H1 (cell line): ENCODE measurements around the gene ABCG1. TPM values are rescaled to one million over a fixed set of nuclear protein-coding genes. Genes with fewer than 3 reads are reported as not detected.

Experiments used
- CTCF ChIA-PET: fragments of 300-600 bp; sonication (Branson Sonifier 250); formaldehyde crosslinking; loops from one replicate; lab custom pipeline; 2021; ENCODE audit not compliant: partially characterized antibody; lab: Charles Lee
- POLR2A ChIA-PET: fragments of 300-600 bp; sonication (Branson Sonifier 250); formaldehyde crosslinking; loops from one replicate; lab custom pipeline; 2021; ENCODE audit warnings: inconsistent platforms; ENCODE audit not compliant: partially characterized antibody; lab: Charles Lee
- DNase-seq, 2 experiments: peaks; one replicate each; pipeline versions ENCODE4 v3.0.0 to v3.0.0-alpha.2; 2010 to 2022; ENCODE audit warnings: low spot score in 2 of 2, low read depth in 1 of 2, mixed read lengths in 1 of 2
- FAIRE-seq: peaks from 2 replicates; lab custom pipeline; 2011; peaks lifted over from hg19 to GRCh38; lab: Jason Lieb, UNC
- H2AFZ ChIP-seq: 2 replicates; pipeline ENCODE4 v1.8.1; 2012; ENCODE audit warnings: low read length, inconsistent platforms
- H2AK5ac ChIP-seq: 2 replicates; pipeline ENCODE4 v1.6.1; 2013; ENCODE audit warnings: low read depth, low read length
- H2BK120ac ChIP-seq: replicated peaks from 2 replicates; pipeline ENCODE3; 2013; ENCODE audit warnings: low read depth, low read length, inconsistent platforms
- H2BK12ac ChIP-seq: 2 replicates; pipeline ENCODE4 v1.6.1; 2013; ENCODE audit warnings: low read depth, low read length
- H2BK15ac ChIP-seq: 2 replicates; pipeline ENCODE4 v1.6.1; 2013; ENCODE audit warnings: low read length
- H2BK20ac ChIP-seq: 2 replicates; pipeline ENCODE4 v1.6.1; 2013; ENCODE audit warnings: low read length
- H2BK5ac ChIP-seq: 2 replicates; pipeline ENCODE4 v1.6.1; 2013; ENCODE audit warnings: low read depth, low read length
- H3K14ac ChIP-seq: 2 replicates; pipeline ENCODE4 v1.6.1; 2013; ENCODE audit warnings: inconsistent platforms; ENCODE audit not compliant: insufficient read length
- H3K18ac ChIP-seq: 2 replicates; pipeline ENCODE4 v1.6.1; 2013; ENCODE audit warnings: low read length; ENCODE audit errors: extremely low read depth
- H3K23ac ChIP-seq: 2 replicates; pipeline ENCODE4 v1.6.1; 2013; ENCODE audit warnings: inconsistent platforms; ENCODE audit not compliant: insufficient read length
- H3K23me2 ChIP-seq: 2 replicates; pipeline ENCODE4 v1.6.1; 2013; ENCODE audit warnings: low read depth, low read length
- H3K27ac ChIP-seq: 2 replicates; pipeline ENCODE4 v1.6.1; 2011; ENCODE audit warnings: low read depth, low read length, inconsistent platforms
- H3K27me3 ChIP-seq, 4 experiments: replicated peaks in 1 of 4; 1 replicate in 1 of 4; 2 replicates in 3 of 4; pipeline versions ENCODE4 v1.6.1 to v1.8.1; 2011 to 2013; ENCODE audit warnings: low read length in 3 of 4, mild to moderate bottlenecking in 3 of 4, inconsistent platforms in 2 of 4, mixed read lengths in 2 of 4, moderate library complexity in 1 of 4; ENCODE audit not compliant: control insufficient read depth in 3 of 4, insufficient read depth in 3 of 4; ENCODE audit errors: extremely low read depth in 1 of 4
- H3K36me3 ChIP-seq, 4 experiments: 2 replicates each; pipeline versions ENCODE4 v1.6.1 to v1.8.1; 2011 to 2013; ENCODE audit warnings: mild to moderate bottlenecking in 4 of 4, low read length in 3 of 4, moderate library complexity in 2 of 4, control low read depth in 1 of 4, inconsistent platforms in 1 of 4; ENCODE audit not compliant: insufficient read depth in 4 of 4, control insufficient read depth in 2 of 4
- H3K4ac ChIP-seq: replicated peaks from 2 replicates; pipeline ENCODE3; 2013; ENCODE audit warnings: low read length, low read depth, mixed read lengths, inconsistent platforms; ENCODE audit not compliant: insufficient read length
- H3K4me1 ChIP-seq, 4 experiments: replicated peaks in 1 of 4; 1 replicate in 1 of 4; 2 replicates in 3 of 4; pipeline versions ENCODE4 v1.6.1 to v1.8.1; 2011 to 2013; ENCODE audit warnings: low read length in 3 of 4, inconsistent platforms in 2 of 4, mixed read lengths in 1 of 4; ENCODE audit not compliant: insufficient read depth in 4 of 4, control insufficient read depth in 3 of 4
- H3K4me2 ChIP-seq, 2 experiments: 2 replicates each; pipeline versions ENCODE4 v1.6.1 to v1.8.1; 2011 to 2013; ENCODE audit warnings: low read depth in 2 of 2, low read length in 2 of 2, control low read depth in 1 of 2, inconsistent platforms in 1 of 2, mild to moderate bottlenecking in 1 of 2; ENCODE audit not compliant: insufficient read depth in 1 of 2
- H3K4me3 ChIP-seq, 4 experiments: fragments of 200-600, 300-600 bp in 1 of 4; sonication (generic), shearing (Covaris generic), sonication (Bioruptor Twin) in 1 of 4; 2 replicates each; pipeline versions ENCODE4 v1.5.1 to v1.8.1; 2011 to 2016; ENCODE audit warnings: low read length in 4 of 4, low read depth in 3 of 4, control low read depth in 2 of 4, inconsistent platforms in 2 of 4, mild to moderate bottlenecking in 2 of 4, mixed read lengths in 1 of 4, moderate library complexity in 1 of 4; ENCODE audit not compliant: insufficient read depth in 2 of 4; ENCODE audit errors: extremely low read depth in 1 of 4
- H3K56ac ChIP-seq: replicated peaks from 2 replicates; pipeline ENCODE3; 2013; ENCODE audit warnings: low read depth, mild to moderate bottlenecking, mixed read lengths, low read length, inconsistent platforms; ENCODE audit not compliant: insufficient read length
- H3K79me1 ChIP-seq: 2 replicates; pipeline ENCODE4 v1.6.1; 2013; ENCODE audit warnings: low read depth, low read length, control low read depth
- H3K79me2 ChIP-seq, 2 experiments: 2 replicates each; pipeline versions ENCODE4 v1.6.1 to v1.8.1; 2012 to 2013; ENCODE audit warnings: low read length in 2 of 2, mild to moderate bottlenecking in 2 of 2, inconsistent platforms in 1 of 2; ENCODE audit not compliant: insufficient read depth in 2 of 2, control insufficient read depth in 1 of 2
- H3K9ac ChIP-seq, 4 experiments: replicated peaks in 1 of 4; 1 replicate in 1 of 4; 2 replicates in 3 of 4; pipeline versions ENCODE4 v1.6.1 to v1.8.1; 2011 to 2013; ENCODE audit warnings: low read depth in 3 of 4, low read length in 3 of 4, control low read depth in 2 of 4, mild to moderate bottlenecking in 2 of 4, moderate library complexity in 2 of 4, inconsistent platforms in 1 of 4; ENCODE audit errors: extremely low read depth in 1 of 4
- H3K9me3 ChIP-seq, 2 experiments: 2 replicates each; pipeline versions ENCODE4 v1.6.1 to v1.8.1; 2012 to 2013; ENCODE audit warnings: mild to moderate bottlenecking in 2 of 2, moderate library complexity in 2 of 2, control low read depth in 1 of 2, inconsistent platforms in 1 of 2, low read depth in 1 of 2, low read length in 1 of 2, mixed read lengths in 1 of 2; ENCODE audit not compliant: insufficient read depth in 2 of 2
- H4K20me1 ChIP-seq, 2 experiments: replicated peaks in 1 of 2; 2 replicates each; pipeline versions ENCODE3 to v1.8.1; 2011 to 2013; ENCODE audit warnings: inconsistent platforms in 2 of 2, low read length in 2 of 2, mild to moderate bottlenecking in 1 of 2; ENCODE audit not compliant: insufficient read depth in 2 of 2, control insufficient read depth in 1 of 2
- H4K5ac ChIP-seq: 2 replicates; pipeline ENCODE4 v1.6.1; 2013; ENCODE audit warnings: low read length, low read depth, mixed read lengths, inconsistent platforms; ENCODE audit not compliant: insufficient read length
- H4K8ac ChIP-seq: 2 replicates; pipeline ENCODE4 v1.8.0; 2013; ENCODE audit warnings: mild to moderate bottlenecking, moderate library complexity, low read length, inconsistent platforms; ENCODE audit not compliant: insufficient read depth; ENCODE audit errors: extremely low read depth
- H4K91ac ChIP-seq: replicated peaks from 2 replicates; pipeline ENCODE3; 2013; ENCODE audit warnings: low read length, mixed read lengths, inconsistent platforms; ENCODE audit not compliant: insufficient read length
- ATF2 ChIP-seq: IDR thresholded peaks from 2 replicates; pipeline ENCODE4 v1.6.1; 2012; ENCODE audit warnings: low read length, inconsistent platforms
- CBX8 ChIP-seq: fragments of 300-800, 300-1000 bp; sonication (generic); IDR thresholded peaks from 2 replicates; pipeline ENCODE4 v1.7.1; 2016; ENCODE audit warnings: low read depth, low read length, borderline replicate concordance
- CHD1 ChIP-seq: IDR thresholded peaks from 2 replicates; pipeline ENCODE4 v1.6.1; 2012; ENCODE audit warnings: low read depth, low read length, improper control_type of control experiment
- HDAC6 ChIP-seq: IDR thresholded peaks from one replicate; pipeline ENCODE4 v1.7.1; 2012; ENCODE audit warnings: low read depth, mild to moderate bottlenecking, inconsistent platforms, low read length, moderate library complexity
- KDM5A ChIP-seq: fragments of 200-600 bp; IDR thresholded peaks from 2 replicates; pipeline ENCODE4 v1.7.1; 2012; ENCODE audit warnings: mild to moderate bottlenecking, low read length, inconsistent platforms, mixed read lengths
- MAFK ChIP-seq: IDR thresholded peaks from 2 replicates; pipeline ENCODE4 v1.6.1; 2012; ENCODE audit warnings: low read depth, mild to moderate bottlenecking, improper control_type of control experiment, low read length
- MAX ChIP-seq: IDR thresholded peaks from 2 replicates; pipeline ENCODE4 v1.6.1; 2012; ENCODE audit warnings: inconsistent platforms
- NRF1 ChIP-seq: IDR thresholded peaks from 2 replicates; pipeline ENCODE4 v1.6.1; 2011; ENCODE audit warnings: mild to moderate bottlenecking, low read depth, low read length, improper control_type of control experiment
- SIRT6 ChIP-seq: IDR thresholded peaks from one replicate; pipeline ENCODE4 v1.7.1; 2012; ENCODE audit warnings: low read length, inconsistent platforms
- SP2 ChIP-seq: IDR thresholded peaks from 2 replicates; pipeline ENCODE4 v1.6.1; 2012; ENCODE audit warnings: mild to moderate bottlenecking, low read length, inconsistent platforms
- SUZ12 ChIP-seq: fragments of 200-600 bp; sonication (generic); IDR thresholded peaks from 2 replicates; pipeline ENCODE4 v1.6.1; 2012; ENCODE audit warnings: mild to moderate bottlenecking, inconsistent platforms, low read length, moderate library complexity, mixed read lengths
- USF2 ChIP-seq: IDR thresholded peaks from 2 replicates; pipeline ENCODE4 v1.6.1; 2011; ENCODE audit warnings: low read length, improper control_type of control experiment
- WGBS, 2 experiments: shearing (Covaris generic) in 1 of 2; methylation state at CpG; one replicate each; pipeline versions ENCODE4 v1.1.6 to v1.1.7; 2013 to 2015; ENCODE audit warnings: low lambda C conversion rate in 2 of 2, mixed read lengths in 2 of 2, inconsistent platforms in 1 of 2, low coverage in 1 of 2, missing lambda C conversion rate in 1 of 2; ENCODE audit not compliant: insufficient replicate concordance in 2 of 2, insufficient coverage in 1 of 2, insufficient read length in 1 of 2; ENCODE audit errors: extremely low coverage in 1 of 2, missing lambda C conversion rate in 1 of 2; 5-methylcytosine and 5-hydroxymethylcytosine counted together
- polyA plus RNA-seq, 7 experiments: library from polyadenylated mRNA; depleted of rRNA in 3 of 7; stranded (reverse) in 5 of 7; unstranded in 2 of 7; fragments of >200 nt in 5 of 7; fragments of 200-250 nt in 2 of 7; gene quantifications; 1 replicate in 5 of 7; 2 replicates in 1 of 7; 4 replicates in 1 of 7; pipeline versions ENCODE4 v1.2.1 to v1.2.3, GENCODE V29; 2011 to 2013; ENCODE audit warnings: missing spikeins in 2 of 7, mixed read lengths in 2 of 7
- total RNA-seq: library from RNA; stranded (reverse); fragmentation: NEBNext Ultra II Directional; extraction: Animal tissue kit (Norgen Biotek cat#: 25700); gene quantifications from 2 replicates; pipeline ENCODE4 v1.2.1, GENCODE V29; 2021

The ABCG1 gene
- total and polyA plus RNA-seq, 2 of the 8 experiments (the other 6 are each of a cell fraction or from before 2014, with no cell fraction given): 2.1 to 4.0 TPM

- H4K20me1 ChIP-seq: no peaks in the 10 kb centered on the region
- no peak for DNase-seq
- no peaks in the 10 kb centered on the region for H3K9me3 ChIP-seq
- no peak for TF ChIP-seq HDAC6
- no peak for TF ChIP-seq SUZ12
- no peak for TF ChIP-seq MAX
- TF ChIP-seq CBX8: no peak
- TF ChIP-seq CHD1: no peak
- TF ChIP-seq SIRT6: no peak
- no peak for TF ChIP-seq NRF1
- no peak for TF ChIP-seq ATF2
- TF ChIP-seq MAFK: no peak
- TF ChIP-seq USF2: no peak
- TF ChIP-seq SP2: no peak
- no peak for TF ChIP-seq KDM5A
These were observed 92.2 kb downstream of the ABCG1 start for GRCh38 chr21:42311160-42311559.

More at GRCh38 chr21:42311160-42311559, 92.2 kb downstream of the ABCG1 start:
- H2AFZ ChIP-seq: no peak overlapping the region
- H3K23me2 ChIP-seq: no peaks in the 10 kb centered on the region; the same call in 1 of the 2 replicates
- H3K23ac ChIP-seq: no peak overlapping the region
- no peak overlapping the region for H3K4me3 ChIP-seq
- no peak overlapping the region for H2AK5ac ChIP-seq
- CTCF ChIA-PET: interaction anchor here (0.5 to 14.3 kb wide), 29 partner anchors 7 to 400 kb away, joined by 3 to 137 read pairs (median 4); no protein-coding TSS in a partner anchor
- peaks cover 4 to 18% (median 9%) of the 10 kb centered on the region in 4 experiments for H3K4me1 ChIP-seq
- H2BK120ac ChIP-seq: no peak overlapping the region
- no peak overlapping the region for H3K56ac ChIP-seq
- no peak overlapping the region for H3K4me2 ChIP-seq
- H3K9ac ChIP-seq: no peak overlapping the region
- H2BK15ac ChIP-seq: no peak overlapping the region
- POLR2A ChIA-PET: interaction anchor here (1.6 kb wide), 1 partner anchor 27 kb away, joined by 4 read pairs; no protein-coding TSS in a partner anchor
- FAIRE-seq: no peak
- no peak overlapping the region for H3K4ac ChIP-seq
- no peak overlapping the region for H4K91ac ChIP-seq
- no peak overlapping the region for H3K27ac ChIP-seq
- no peak overlapping the region for H4K8ac ChIP-seq
- peaks cover 0 to 7% (median 3%) of the 10 kb centered on the region in 4 experiments; a peak in 2 of 7 replicates for H3K27me3 ChIP-seq
- no peak overlapping the region for H3K14ac ChIP-seq
- no peaks in the 10 kb centered on the region for H3K36me3 ChIP-seq
- no peaks in the 10 kb centered on the region for H3K79me2 ChIP-seq
- no peak overlapping the region for H2BK12ac ChIP-seq
- no peaks in the 10 kb centered on the region for H3K79me1 ChIP-seq
- WGBS, 2 experiments: 86% methylated on average over 14 of the region's 14 CpGs; no CpG with 5 or more reads in 1 of the 2 experiments
- H2BK20ac ChIP-seq: no peak overlapping the region
- no peak overlapping the region for H4K5ac ChIP-seq
- no peak overlapping the region for H3K18ac ChIP-seq
- no peak overlapping the region for H2BK5ac ChIP-seq
